CD14-positive monocyte (primary cell): ENCODE data around the gene STK4. TPM values are rescaled to one million over a fixed set of nuclear protein-coding genes. Genes with fewer than 3 reads are reported as not detected.

Experiments
- DNase-seq, 3 donors: peaks; one replicate each; pipeline ENCODE4 v3.0.0-alpha.2; 2011 to 2022
- H2AFZ ChIP-seq: 2 replicates; pipeline ENCODE4 v1.6.0; 2012; ENCODE audit warnings: mild to moderate bottlenecking, low read depth, low read length, inconsistent platforms; ENCODE audit not compliant: insufficient read depth, poor library complexity, severe bottlenecking
- H3K27ac ChIP-seq, 2 donors: 1 replicate in 1 of 2; 2 replicates in 1 of 2; pipeline ENCODE4 v1.5.1; 2012 to 2013; ENCODE audit warnings: low read length in 2 of 2, control low read depth in 1 of 2, inconsistent platforms in 1 of 2, low read depth in 1 of 2, mild to moderate bottlenecking in 1 of 2
- H3K27me3 ChIP-seq, 2 donors: one replicate each; pipeline versions ENCODE4 v1.6.0 to v1.6.1; 2011 to 2013; ENCODE audit warnings: low read length in 2 of 2; ENCODE audit not compliant: control insufficient read depth in 2 of 2, insufficient read depth in 2 of 2
- H3K36me3 ChIP-seq, 2 donors: replicated peaks in 1 of 2; 1 replicate in 1 of 2; 2 replicates in 1 of 2; pipeline versions ENCODE4 v1.5.1 to v1.6.1; 2012 to 2013; ENCODE audit warnings: low read length in 2 of 2, control low read depth in 1 of 2, inconsistent platforms in 1 of 2, mild to moderate bottlenecking in 1 of 2; ENCODE audit not compliant: insufficient read depth in 2 of 2, control insufficient read depth in 1 of 2
- H3K4me1 ChIP-seq, 2 donors: 1 replicate in 1 of 2; 2 replicates in 1 of 2; pipeline versions ENCODE4 v1.5.1 to v1.6.1; 2012 to 2013; ENCODE audit warnings: low read length in 2 of 2, control low read depth in 1 of 2, inconsistent platforms in 1 of 2, mild to moderate bottlenecking in 1 of 2, moderate library complexity in 1 of 2; ENCODE audit not compliant: insufficient read depth in 2 of 2, control insufficient read depth in 1 of 2
- H3K4me2 ChIP-seq: replicated peaks from 2 replicates; pipeline ENCODE3; 2012; ENCODE audit warnings: low read length, moderate library complexity, mild to moderate bottlenecking; ENCODE audit not compliant: poor library complexity, severe bottlenecking; ENCODE audit errors: extremely low read depth
- H3K4me3 ChIP-seq, 3 experiments: fragments of 200-600 bp in 1 of 3; sonication (generic) in 1 of 3; replicated peaks in 1 of 3; 1 replicate in 2 of 3; 2 replicates in 1 of 3; pipeline ENCODE4 v1.5.1; 2011 to 2013; ENCODE audit warnings: low read length in 3 of 3, mild to moderate bottlenecking in 3 of 3, control low read depth in 2 of 3, low read depth in 2 of 3, inconsistent platforms in 1 of 3, moderate library complexity in 1 of 3
- H3K79me2 ChIP-seq: 2 replicates; pipeline ENCODE4 v1.6.0; 2012; ENCODE audit warnings: mild to moderate bottlenecking, control low read depth, inconsistent platforms, low read length, moderate library complexity; ENCODE audit not compliant: insufficient read depth
- H3K9ac ChIP-seq: 2 replicates; pipeline ENCODE4 v1.6.0; 2017; ENCODE audit warnings: low read length, mild to moderate bottlenecking; ENCODE audit not compliant: insufficient read depth, poor library complexity, severe bottlenecking
- H3K9me3 ChIP-seq, 2 donors: replicated peaks in 1 of 2; 1 replicate in 1 of 2; 2 replicates in 1 of 2; pipeline versions ENCODE4 v1.5.1 to v1.6.1; 2012 to 2013; ENCODE audit warnings: low read length in 2 of 2, control low read depth in 1 of 2; ENCODE audit not compliant: control insufficient read depth in 1 of 2, insufficient read depth in 1 of 2
- H4K20me1 ChIP-seq: 2 replicates; pipeline ENCODE4 v1.6.0; 2012; ENCODE audit warnings: mild to moderate bottlenecking, low read length, control low read depth, moderate library complexity; ENCODE audit not compliant: insufficient read depth
- H3K27ac Mint-ChIP-seq, 7 donors: one replicate each; pipeline ENCODE4 v1.8.0; 2020; ENCODE audit warnings: mild to moderate bottlenecking in 7 of 7, mixed read lengths in 7 of 7, moderate library complexity in 6 of 7, inconsistent platforms in 2 of 7
- H3K27me3 Mint-ChIP-seq, 3 donors: one replicate each; pipeline ENCODE4 v1.8.0; 2021 to 2022; ENCODE audit warnings: low read depth in 3 of 3, mild to moderate bottlenecking in 3 of 3, mixed read lengths in 3 of 3, moderate library complexity in 3 of 3, inconsistent platforms in 1 of 3
- H3K36me3 Mint-ChIP-seq, 2 donors: one replicate each; pipeline ENCODE4 v1.8.0; 2020; ENCODE audit warnings: mixed read lengths in 2 of 2, inconsistent platforms in 1 of 2, mild to moderate bottlenecking in 1 of 2
- H3K4me1 Mint-ChIP-seq: one replicate; pipeline ENCODE4 v1.8.0; 2020; ENCODE audit warnings: mild to moderate bottlenecking, mixed read lengths
- H3K4me3 Mint-ChIP-seq, 2 donors: one replicate each; pipeline ENCODE4 v1.8.0; 2020; ENCODE audit warnings: mild to moderate bottlenecking in 2 of 2, mixed read lengths in 2 of 2, moderate library complexity in 1 of 2
- H3K9me3 Mint-ChIP-seq, 7 donors: one replicate each; pipeline ENCODE4 v1.8.0; 2020 to 2022; ENCODE audit warnings: mixed read lengths in 7 of 7, mild to moderate bottlenecking in 6 of 7, moderate library complexity in 6 of 7, inconsistent platforms in 2 of 7
- WGBS: methylation state at CpG from one replicate; pipeline ENCODE4 v1.1.5; 2013; ENCODE audit warnings: missing lambda C conversion rate; ENCODE audit not compliant: insufficient coverage; 5-methylcytosine and 5-hydroxymethylcytosine counted together
- intact Hi-C, 2 donors: fragments of 100-400 bp; cut with micrococcal nuclease; formaldehyde crosslinking; loops; one replicate each; pipeline versions ENCODE4 v1.15.0 to v1.15.1; 2023
- polyA plus RNA-seq, 3 donors: library from polyadenylated mRNA; depleted of rRNA in 1 of 3; unstranded in 2 of 3; stranded (reverse) in 1 of 3; fragments of 300-500 nt in 2 of 3; fragments of >200 nt in 1 of 3; fragmentation: Illumina TruSeq in 2 of 3; gene quantifications; 1 replicate in 2 of 3; 2 replicates in 1 of 3; pipeline ENCODE4 v1.2.3, GENCODE V29; 2012 to 2021
- TF ChIP-seq, protein P1 (sequence below): fragments of 200-600 bp; IDR thresholded peaks from one replicate; pipeline ENCODE4 v1.8.0; 2022; ENCODE audit warnings: antibody characterized with exemption, mild to moderate bottlenecking

Gene STK4
- polyA plus RNA-seq, 3 donors, result 53.0 to 123 (median 69.9) TPM

DNA sequence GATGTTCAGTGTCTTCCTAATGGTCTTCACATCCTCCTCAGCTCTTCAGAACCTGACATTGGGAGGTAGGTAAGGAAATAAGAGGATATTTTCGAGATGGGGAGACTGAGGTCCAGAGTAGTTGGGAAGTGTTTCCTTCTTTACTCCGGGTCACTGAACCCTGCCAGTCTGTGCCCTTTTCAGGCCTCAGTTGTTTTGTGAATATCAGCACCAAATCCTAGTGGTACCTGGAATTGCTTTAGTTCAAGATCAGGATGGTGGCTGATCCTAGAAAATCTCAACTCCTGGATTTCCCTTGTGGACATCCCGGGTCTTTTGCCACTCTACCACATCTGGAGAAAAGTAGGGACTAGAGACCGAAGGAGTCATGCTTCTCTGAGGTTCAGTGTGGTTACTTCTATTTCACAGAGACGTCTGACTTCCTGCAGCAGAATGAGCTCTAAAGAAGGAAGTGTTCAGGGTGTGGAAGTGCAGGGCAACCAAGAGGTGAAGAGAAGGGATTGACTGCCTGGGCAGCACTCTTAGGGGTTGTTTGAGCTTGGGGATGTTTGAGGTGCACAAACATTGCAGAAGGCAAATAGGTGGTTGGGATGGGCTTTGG lies 995 bp downstream of the STK4 start:
- intact Hi-C loops, result loop anchor here (2.0 to 10.0 kb wide), 3 partner anchors 13 to 323 kb away; partner anchors contain the start of gene YWHAB (in 2 of the 2)
- peak; percentile 67 to 78 (median 75) for DNase-seq

DNA sequence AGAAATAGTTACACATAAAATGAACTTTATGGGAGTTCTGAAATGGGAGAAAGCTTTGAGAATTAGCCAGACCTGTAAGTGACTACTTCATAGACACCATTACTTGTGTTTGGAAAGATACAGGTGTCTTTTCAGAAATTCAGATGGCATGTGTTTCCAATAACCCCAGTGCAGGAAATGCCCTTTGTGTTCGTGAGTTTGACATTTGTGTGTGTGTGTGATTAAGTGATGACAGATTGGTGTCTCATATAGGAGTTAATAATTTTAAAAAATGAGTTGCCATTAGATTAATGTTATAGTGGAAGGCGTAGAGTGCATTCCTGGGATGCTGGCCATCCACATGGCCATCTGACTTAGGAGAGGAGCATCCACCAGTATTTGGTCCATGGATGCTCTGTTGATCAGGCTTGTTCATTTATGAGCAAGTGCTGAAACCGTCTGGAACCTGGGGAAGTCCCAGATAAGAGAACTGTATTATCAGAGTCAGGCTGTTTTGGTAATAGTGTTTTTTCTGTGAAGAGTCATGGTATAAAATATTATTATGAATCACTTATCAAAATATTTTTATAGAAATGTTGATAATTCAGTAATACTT lies 3.1 kb downstream of the STK4 start:
- peak overlapping the region; percentile 100 for H3K4me2 ChIP-seq
- H3K9me3 ChIP-seq, result no peaks in the 10 kb centered on the region
- Mint-ChIP-seq H3K36me3 (peaks cover 23 to 24% of the 10 kb centered on the region in 2 donors), H3K9me3 (peaks cover 0 to 3% (median 0%) of the 10 kb centered on the region in 7 donors), H3K27ac (peak overlapping the region; percentile 59 to 97 (median 81)), H3K4me3 (peak overlapping the region in 1 of 2 donors; percentile 96), H3K4me1 (peaks cover 55% of the 10 kb centered on the region), H3K27me3 (peaks cover 0 to 1% (median 0%) of the 10 kb centered on the region in 3 donors)
- intact Hi-C loops, result loop anchor here (5.0 to 10.0 kb wide), 2 partner anchors 82 to 325 kb away; partner anchors contain the start of gene YWHAB (in 2 of the 2)
- TF ChIP-seq, protein P1, sequence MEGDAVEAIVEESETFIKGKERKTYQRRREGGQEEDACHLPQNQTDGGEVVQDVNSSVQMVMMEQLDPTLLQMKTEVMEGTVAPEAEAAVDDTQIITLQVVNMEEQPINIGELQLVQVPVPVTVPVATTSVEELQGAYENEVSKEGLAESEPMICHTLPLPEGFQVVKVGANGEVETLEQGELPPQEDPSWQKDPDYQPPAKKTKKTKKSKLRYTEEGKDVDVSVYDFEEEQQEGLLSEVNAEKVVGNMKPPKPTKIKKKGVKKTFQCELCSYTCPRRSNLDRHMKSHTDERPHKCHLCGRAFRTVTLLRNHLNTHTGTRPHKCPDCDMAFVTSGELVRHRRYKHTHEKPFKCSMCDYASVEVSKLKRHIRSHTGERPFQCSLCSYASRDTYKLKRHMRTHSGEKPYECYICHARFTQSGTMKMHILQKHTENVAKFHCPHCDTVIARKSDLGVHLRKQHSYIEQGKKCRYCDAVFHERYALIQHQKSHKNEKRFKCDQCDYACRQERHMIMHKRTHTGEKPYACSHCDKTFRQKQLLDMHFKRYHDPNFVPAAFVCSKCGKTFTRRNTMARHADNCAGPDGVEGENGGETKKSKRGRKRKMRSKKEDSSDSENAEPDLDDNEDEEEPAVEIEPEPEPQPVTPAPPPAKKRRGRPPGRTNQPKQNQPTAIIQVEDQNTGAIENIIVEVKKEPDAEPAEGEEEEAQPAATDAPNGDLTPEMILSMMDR, result no peak
- peak overlapping the region in 1 of 2 donors; percentile 94 for H3K27ac ChIP-seq
- no peak overlapping the region for H3K9ac ChIP-seq
- peaks cover 25 to 26% of the 10 kb centered on the region in 2 donors for H3K36me3 ChIP-seq
- H3K27me3 ChIP-seq, result no peaks in the 10 kb centered on the region
- 61% methylated on average over 2 of the region's 3 CpGs for WGBS
- DNase-seq, result peak in 1 of 3 donors; percentile 38
- H4K20me1 ChIP-seq, result peaks cover 68% of the 10 kb centered on the region
- H2AFZ ChIP-seq, result no peak overlapping the region
- H3K79me2 ChIP-seq, result peaks cover 85% of the 10 kb centered on the region
- peaks cover 37 to 63% of the 10 kb centered on the region in 2 donors for H3K4me1 ChIP-seq
- peak overlapping the region in 1 of 3 experiments; percentile 99 for H3K4me3 ChIP-seq

More for the DNA sequence above, 995 bp downstream of the STK4 start:
- peaks cover 3 to 5% of the 10 kb centered on the region in 2 donors for H3K36me3 Mint-ChIP-seq
- 0% methylated on average over 3 of the region's 5 CpGs for WGBS
- H3K4me2 ChIP-seq, result peak overlapping the region; percentile 100
- peaks cover 52% of the 10 kb centered on the region for H4K20me1 ChIP-seq
- peaks cover 0 to 3% (median 0%) of the 10 kb centered on the region in 7 donors for H3K9me3 Mint-ChIP-seq
- H3K4me3 ChIP-seq, result peak overlapping the region; percentile 85 to 99 (median 93)
- H3K27me3 Mint-ChIP-seq, result peaks cover 0 to 1% (median 0%) of the 10 kb centered on the region in 3 donors
- H3K27ac ChIP-seq, result peak overlapping the region; percentile 80 to 94
- TF ChIP-seq, protein P1, result no peak
- H3K4me1 Mint-ChIP-seq, result peaks cover 55% of the 10 kb centered on the region
- H3K9ac ChIP-seq, result peak overlapping the region; percentile 86
- peaks cover 4 to 6% of the 10 kb centered on the region in 2 donors for H3K36me3 ChIP-seq
- H3K4me3 Mint-ChIP-seq, result peak overlapping the region; percentile 96 to 98
- peaks cover 37 to 63% of the 10 kb centered on the region in 2 donors for H3K4me1 ChIP-seq
- H3K27me3 ChIP-seq, result no peaks in the 10 kb centered on the region
- H2AFZ ChIP-seq, result no peak overlapping the region
- H3K9me3 ChIP-seq, result no peaks in the 10 kb centered on the region
- H3K79me2 ChIP-seq, result peaks cover 65% of the 10 kb centered on the region
- H3K27ac Mint-ChIP-seq, result peak overlapping the region; percentile 94 to 97 (median 96)
